Muscle layer of duodenum (tissue), 2 donors: ENCODE measurements around the gene ATP8B2.
"Not testable (repeated sequence)": the region's sequence is repeated elsewhere in the genome, so short reads cannot be mapped to it uniquely, and the experiment has no call there.

Source experiments
- H3K27ac ChIP-seq: one replicate; pipeline ENCODE4 v1.7.0; 2013; ENCODE audit warnings: mild to moderate bottlenecking, low read length
- H3K27me3 ChIP-seq: one replicate; pipeline ENCODE4 v1.7.0; 2013; ENCODE audit warnings: low read depth, mild to moderate bottlenecking, control low read depth, low read length
- H3K36me3 ChIP-seq, 2 donors: one replicate each; pipeline ENCODE4 v1.7.0; 2013; ENCODE audit warnings: low read length in 2 of 2, control low read depth in 1 of 2, mild to moderate bottlenecking in 1 of 2; ENCODE audit not compliant: insufficient read depth in 2 of 2, control insufficient read depth in 1 of 2
- H3K4me1 ChIP-seq, 2 donors: one replicate each; pipeline ENCODE4 v1.7.0; 2013; ENCODE audit warnings: low read length in 2 of 2, mild to moderate bottlenecking in 2 of 2, control low read depth in 1 of 2, moderate library complexity in 1 of 2; ENCODE audit not compliant: insufficient read depth in 2 of 2, control insufficient read depth in 1 of 2
- H3K4me3 ChIP-seq, 2 donors: one replicate each; pipeline ENCODE4 v1.7.0; 2013; ENCODE audit warnings: low read length in 2 of 2, low read depth in 1 of 2, mild to moderate bottlenecking in 1 of 2
- H3K9me3 ChIP-seq, 2 donors: one replicate each; pipeline ENCODE4 v1.7.0; 2013; ENCODE audit warnings: low read length in 2 of 2, control low read depth in 1 of 2, mild to moderate bottlenecking in 1 of 2; ENCODE audit not compliant: control insufficient read depth in 1 of 2
- donor health status: healthy.

ATP8B2 gene

GRCh38 chr1:154350383-154350782, 25.1 kb downstream of the ATP8B2 start:
- Histone ChIP-seq H3K36me3 (peaks cover 16 to 39% of the 10 kb centered on the region in 2 donors), H3K4me1 (peaks cover 8 to 17% of the 10 kb centered on the region in 2 donors), H3K27ac (no peak overlapping the region), H3K4me3 (no peak overlapping the region), H3K27me3 (no peaks in the 10 kb centered on the region), H3K9me3 (no peaks in the 10 kb centered on the region)

GRCh38 chr1:154351363-154352068, 26.2 kb downstream of the ATP8B2 start:
- H3K27me3 ChIP-seq, result no peaks in the 10 kb centered on the region
- H3K27ac ChIP-seq, result no peak overlapping the region
- peaks cover 5 to 27% of the 10 kb centered on the region in 2 donors for H3K36me3 ChIP-seq
- H3K4me1 ChIP-seq, result peaks cover 8 to 24% of the 10 kb centered on the region in 2 donors
- H3K9me3 ChIP-seq, result no peaks in the 10 kb centered on the region
- no peak overlapping the region for H3K4me3 ChIP-seq

- H3K4me1 ChIP-seq, result peaks cover 8 to 24% of the 10 kb centered on the region in 2 donors
- no peak overlapping the region for H3K27ac ChIP-seq
- H3K27me3 ChIP-seq, result no peaks in the 10 kb centered on the region
- no peaks in the 10 kb centered on the region for H3K9me3 ChIP-seq
- H3K36me3 ChIP-seq, result peaks cover 4 to 22% of the 10 kb centered on the region in 2 donors
- peak overlapping the region; percentile 69 to 76 for H3K4me3 ChIP-seq
Observed at GRCh38 chr1:154352245-154352580, 26.9 kb downstream of the ATP8B2 start.

GRCh38 chr1:154352581-154353459, 27.5 kb downstream of the ATP8B2 start:
- Histone ChIP-seq H3K4me3 (peak overlapping the region; percentile 69 to 76), H3K36me3 (peaks cover 4 to 20% of the 10 kb centered on the region in 2 donors), H3K9me3 (no peaks in the 10 kb centered on the region), H3K27ac (peak overlapping the region; percentile 52), H3K27me3 (no peaks in the 10 kb centered on the region), H3K4me1 (peaks cover 8 to 24% of the 10 kb centered on the region in 2 donors)

GRCh38 chr1:154353460-154353904, 28.2 kb downstream of the ATP8B2 start:
- no peak overlapping the region for H3K27ac ChIP-seq
- peaks cover 8 to 24% of the 10 kb centered on the region in 2 donors for H3K4me1 ChIP-seq
- no peaks in the 10 kb centered on the region for H3K9me3 ChIP-seq
- H3K36me3 ChIP-seq, result peaks cover 4 to 14% of the 10 kb centered on the region in 2 donors
- no peaks in the 10 kb centered on the region for H3K27me3 ChIP-seq
- peak overlapping the region; percentile 69 to 76 for H3K4me3 ChIP-seq

GRCh38 chr1:154353966-154354365, 28.6 kb downstream of the ATP8B2 start:
- H3K9me3 ChIP-seq, result no peaks in the 10 kb centered on the region
- no peaks in the 10 kb centered on the region for H3K27me3 ChIP-seq
- H3K4me1 ChIP-seq, result peaks cover 8 to 24% of the 10 kb centered on the region in 2 donors
- H3K4me3 ChIP-seq, result no peak overlapping the region
- H3K36me3 ChIP-seq, result peaks cover 4 to 9% of the 10 kb centered on the region in 2 donors
- H3K27ac ChIP-seq, result no peak overlapping the region

- peaks cover 0 to 5% of the 10 kb centered on the region in 2 donors for H3K9me3 ChIP-seq
- H3K4me1 ChIP-seq, result peaks cover 5 to 8% of the 10 kb centered on the region in 2 donors
- H3K4me3 ChIP-seq, result no peak overlapping the region
- no peaks in the 10 kb centered on the region for H3K36me3 ChIP-seq
- H3K27me3 ChIP-seq, result no peaks in the 10 kb centered on the region
- no peak overlapping the region for H3K27ac ChIP-seq
Observed at GRCh38 chr1:154358519-154358918, 33.2 kb downstream of the ATP8B2 start.

- no peaks in the 10 kb centered on the region for H3K27me3 ChIP-seq
- no peak overlapping the region for H3K4me3 ChIP-seq
- no peak overlapping the region for H3K27ac ChIP-seq
- peaks cover 0 to 6% of the 10 kb centered on the region in 2 donors for H3K4me1 ChIP-seq
- peaks cover 0 to 5% of the 10 kb centered on the region in 2 donors for H3K9me3 ChIP-seq
- no peaks in the 10 kb centered on the region for H3K36me3 ChIP-seq
Observed at GRCh38 chr1:154360288-154360687, 35.0 kb downstream of the ATP8B2 start.

- H3K4me3 ChIP-seq, H3K27me3 ChIP-seq: not testable (repeated sequence)
Observed at GRCh38 chr1:154360881-154361280, 35.6 kb downstream of the ATP8B2 start.

GRCh38 chr1:154361357-154361756, 36.0 kb downstream of the ATP8B2 start:
- Histone ChIP-seq H3K27me3 (no peaks in the 10 kb centered on the region), H3K4me1 (no peaks in the 10 kb centered on the region)

More at GRCh38 chr1:154360881-154361280, 35.6 kb downstream of the ATP8B2 start:
- not testable (repeated sequence) for H3K9me3 ChIP-seq, H3K27ac ChIP-seq, H3K4me1 ChIP-seq, H3K36me3 ChIP-seq

GRCh38 chr1:154371436-154371835, 46.1 kb downstream of the ATP8B2 start:
- Histone ChIP-seq H3K27ac (no peak overlapping the region), H3K36me3 (no peaks in the 10 kb centered on the region), H3K27me3 (no peaks in the 10 kb centered on the region), H3K4me3 (no peak overlapping the region), H3K4me1 (no peaks in the 10 kb centered on the region), H3K9me3 (no peaks in the 10 kb centered on the region)

More at GRCh38 chr1:154361357-154361756, 36.0 kb downstream of the ATP8B2 start:
- H3K4me3 ChIP-seq, result no peak overlapping the region
- H3K9me3 ChIP-seq, result peaks cover 0 to 5% of the 10 kb centered on the region in 2 donors
- H3K36me3 ChIP-seq, result no peaks in the 10 kb centered on the region
- no peak overlapping the region for H3K27ac ChIP-seq
